HG03457 (cell line): ENCODE results near the gene TPT1.

ENCODE experiments used
- ATAC-seq: cut with Tn5 transposase; IDR thresholded peaks from one replicate; pipeline ENCODE4 v1.9.1; 2021; ENCODE audit warnings: moderate number of reproducible peaks; ENCODE audit not compliant: unreplicated experiment

The TPT1 gene

DNA sequence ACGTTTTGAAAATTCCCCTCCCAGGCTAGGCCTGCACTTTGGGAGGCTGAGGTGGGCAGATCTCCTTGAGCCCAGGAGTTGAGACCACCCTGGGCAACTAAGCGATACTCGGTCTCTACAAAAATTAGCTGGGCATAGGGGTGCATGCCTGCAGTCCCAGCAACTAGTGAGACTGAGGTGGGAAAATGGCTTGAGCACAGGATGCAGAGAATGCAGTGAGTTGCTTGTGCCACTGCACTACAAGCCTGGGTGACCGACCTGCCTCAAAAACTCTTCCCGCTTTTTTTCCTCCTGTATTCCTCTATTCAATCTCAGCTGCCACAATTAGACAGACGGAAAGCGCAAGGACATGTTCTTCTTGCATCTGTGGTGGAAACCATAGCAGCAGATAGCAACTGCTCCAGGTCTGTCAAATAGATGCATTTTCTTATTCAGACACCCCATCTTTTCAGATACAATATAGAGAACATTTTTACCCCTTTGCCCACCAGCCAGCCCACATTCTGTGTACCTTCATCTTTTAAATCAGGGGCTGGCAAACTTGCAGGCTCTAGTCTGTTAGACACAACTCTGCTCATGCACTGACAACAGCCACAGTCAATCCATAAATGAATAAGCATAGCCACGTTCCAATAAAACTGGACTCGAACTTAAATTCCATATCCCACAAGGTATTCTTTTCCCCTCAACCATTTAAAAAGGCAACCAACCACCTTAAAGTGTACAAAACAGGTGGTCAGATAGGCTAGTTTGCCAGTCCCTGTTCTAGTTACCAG, 4.8 kb downstream of the TPT1 start:
- no peak for ATAC-seq

DNA sequence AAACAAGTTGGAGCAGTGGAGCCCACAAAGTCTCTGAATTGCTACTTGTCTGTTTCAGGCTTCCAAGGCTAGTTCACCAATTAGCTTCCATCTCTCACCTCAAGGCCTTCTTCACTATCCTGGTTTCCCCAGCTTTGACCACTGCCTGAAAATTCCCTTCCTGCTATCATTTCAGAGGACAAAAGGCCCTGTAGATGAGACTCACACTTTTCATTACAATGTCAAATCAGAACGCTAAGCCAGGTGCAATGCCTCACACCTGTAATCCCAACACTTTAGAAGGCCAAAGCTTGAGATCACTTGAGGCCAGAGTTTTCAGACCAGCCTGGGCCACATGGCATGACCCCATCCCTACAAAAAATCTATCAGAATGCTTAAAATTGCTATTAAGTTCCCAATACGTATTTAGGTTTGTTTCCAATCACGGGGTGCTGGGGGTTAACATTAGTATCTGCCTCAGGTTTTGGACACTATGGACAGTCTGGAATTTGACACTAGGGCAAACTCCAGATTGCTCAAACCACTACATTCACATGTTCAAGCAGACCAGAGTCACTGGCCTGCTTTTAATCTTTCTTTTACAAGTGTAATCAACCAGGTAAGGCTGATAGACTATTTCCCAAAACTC, 5.5 kb downstream of the TPT1 start:
- no peak for ATAC-seq

DNA sequence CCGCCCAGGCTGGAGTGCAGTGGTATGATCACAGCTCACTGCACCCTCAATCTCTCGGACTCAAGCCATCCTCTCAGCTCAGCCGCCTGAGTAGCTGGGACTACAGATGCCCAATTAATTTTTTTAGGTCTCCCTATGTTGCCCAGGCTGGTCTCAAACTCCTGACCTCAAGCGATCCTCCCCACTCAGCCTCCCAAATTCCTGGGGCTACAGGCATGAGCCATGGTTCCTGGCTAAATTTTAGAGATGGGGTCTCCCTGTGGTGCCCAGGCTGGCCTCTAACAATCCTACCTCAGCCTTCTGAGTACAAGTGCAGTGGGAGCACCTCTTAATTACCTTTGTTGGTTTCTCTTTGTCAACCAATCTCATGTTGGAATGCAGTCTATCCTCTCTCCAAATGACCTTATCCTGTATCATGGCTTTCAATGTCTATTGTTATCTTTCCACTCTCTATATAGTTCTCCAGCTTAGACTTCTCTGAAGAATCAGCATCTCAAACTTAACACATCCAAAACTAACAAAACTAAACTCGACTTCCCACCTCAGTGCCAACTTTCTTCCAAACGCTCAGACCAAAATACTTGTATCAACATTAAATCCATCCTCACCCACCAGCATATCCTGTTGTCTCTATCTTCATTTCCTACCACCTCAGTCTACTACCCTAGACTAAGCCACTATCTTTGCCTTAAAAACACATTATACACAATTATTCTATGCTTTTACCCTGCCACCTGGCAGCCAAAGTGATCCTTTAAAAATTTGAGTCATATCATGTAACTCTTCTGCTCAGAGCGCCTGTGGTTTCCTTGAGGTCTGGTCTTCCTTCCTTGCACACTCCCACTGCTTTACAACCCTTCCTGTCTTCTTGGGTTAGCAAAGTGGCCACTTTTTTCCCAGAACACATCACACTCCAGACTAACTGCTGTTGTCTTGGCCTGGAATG, 6.7 kb downstream of the TPT1 start:
- no peak for ATAC-seq

DNA sequence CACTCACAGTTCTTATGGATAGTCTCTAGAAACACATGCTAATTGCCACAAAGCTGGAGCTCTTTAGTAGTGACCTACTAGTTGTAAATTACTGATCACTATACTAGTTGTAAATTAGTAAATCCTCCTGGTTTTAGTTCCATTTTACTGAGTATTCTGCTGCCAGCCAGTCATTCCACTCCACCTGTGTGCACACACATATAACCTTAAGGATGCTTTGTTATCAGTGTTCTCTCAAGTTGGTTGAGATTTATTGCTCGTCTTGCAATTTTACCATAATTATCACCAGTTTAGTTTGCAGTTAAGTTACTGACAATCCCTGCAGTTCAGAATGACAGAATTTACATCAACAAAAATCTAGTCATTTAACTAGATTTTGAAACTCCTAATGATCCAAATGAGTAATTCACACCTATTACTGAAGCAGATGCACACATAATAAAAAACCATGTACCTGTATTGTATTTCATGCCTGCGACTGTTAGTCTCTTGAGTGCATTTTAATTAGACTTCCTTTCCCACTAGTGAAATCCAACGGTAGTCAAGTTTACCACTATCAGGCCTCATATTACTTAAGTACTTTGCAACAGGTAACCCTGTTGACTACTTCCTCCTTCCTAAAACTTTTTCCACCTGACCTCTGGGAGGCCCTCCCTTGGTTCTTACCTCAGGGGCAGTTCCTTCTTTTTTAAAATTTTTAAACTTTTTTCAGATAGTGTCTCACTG, 7.6 kb downstream of the TPT1 start:
- no peak for ATAC-seq

DNA sequence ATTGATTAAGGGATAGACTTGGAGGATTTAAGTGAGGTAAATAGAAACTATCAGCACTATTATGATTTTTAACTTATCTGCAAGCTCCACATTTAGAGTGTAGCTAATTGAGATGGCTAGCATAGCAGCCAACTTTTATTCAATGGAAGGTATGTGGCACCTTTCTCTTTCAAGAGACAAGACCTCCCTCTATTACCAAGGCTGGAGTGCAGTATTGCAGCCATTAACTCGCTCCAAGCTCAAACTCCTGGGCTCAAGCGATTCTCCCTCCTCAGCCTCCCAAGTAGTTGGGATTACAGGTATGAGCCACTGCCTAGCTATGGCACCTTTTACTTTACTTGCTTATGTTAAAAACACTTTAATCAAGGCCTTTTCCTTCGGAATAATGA, 8.2 kb downstream of the TPT1 start:
- no peak for ATAC-seq

DNA sequence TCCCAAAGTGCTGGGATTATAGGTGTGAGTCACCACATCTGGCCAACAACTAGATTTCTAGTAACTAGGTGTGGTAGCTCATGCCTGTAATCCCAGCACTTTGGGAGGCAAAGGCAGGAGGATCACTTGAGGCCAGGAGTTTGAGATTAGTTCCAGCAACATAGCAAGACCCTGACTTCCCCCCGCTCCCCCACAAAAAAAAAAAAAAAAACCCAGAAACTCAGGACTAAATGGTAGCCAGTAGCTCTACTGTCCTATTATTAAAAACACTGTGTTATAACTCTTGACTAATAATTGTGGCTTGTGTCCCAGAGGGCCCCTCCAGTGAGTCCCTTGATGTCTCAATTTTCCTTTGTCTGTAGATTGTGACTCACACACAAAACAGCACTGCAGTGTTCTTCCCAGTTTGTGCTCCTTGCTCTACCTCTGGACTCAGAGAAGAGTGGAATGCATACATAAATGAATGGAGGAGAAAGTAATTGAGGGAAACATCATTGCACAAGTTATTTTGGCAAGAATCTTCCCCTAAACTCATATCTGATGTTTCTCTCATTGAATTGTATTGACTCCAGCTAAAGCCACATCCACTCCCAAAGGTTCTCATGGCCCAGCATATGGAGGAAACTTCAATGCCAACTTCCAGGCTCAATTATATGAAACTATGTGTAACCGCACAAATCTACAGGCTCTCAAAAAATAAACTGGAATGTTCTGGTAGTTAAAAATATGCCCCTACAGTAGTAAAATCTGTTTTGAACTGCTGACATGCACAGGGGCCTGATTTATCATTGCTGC, 8.8 kb downstream of the TPT1 start:
- ATAC-seq: no peak

DNA sequence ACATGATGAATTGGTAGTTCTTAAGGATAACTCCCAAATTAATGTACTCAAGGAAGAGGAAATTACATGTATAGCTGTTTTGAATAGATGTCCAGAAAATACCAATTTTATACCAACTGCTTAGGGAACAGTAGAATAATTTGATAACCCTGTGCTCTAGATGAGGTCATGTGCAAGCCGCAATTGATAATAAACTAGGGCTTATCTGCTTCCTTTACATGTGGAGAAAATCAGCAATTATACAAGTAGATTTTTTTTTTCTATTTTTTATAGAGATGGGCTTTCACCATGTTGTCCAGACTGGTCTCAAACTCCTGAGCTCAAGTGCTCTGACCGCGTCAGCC, 9.3 kb downstream of the TPT1 start:
- no peak for ATAC-seq

DNA sequence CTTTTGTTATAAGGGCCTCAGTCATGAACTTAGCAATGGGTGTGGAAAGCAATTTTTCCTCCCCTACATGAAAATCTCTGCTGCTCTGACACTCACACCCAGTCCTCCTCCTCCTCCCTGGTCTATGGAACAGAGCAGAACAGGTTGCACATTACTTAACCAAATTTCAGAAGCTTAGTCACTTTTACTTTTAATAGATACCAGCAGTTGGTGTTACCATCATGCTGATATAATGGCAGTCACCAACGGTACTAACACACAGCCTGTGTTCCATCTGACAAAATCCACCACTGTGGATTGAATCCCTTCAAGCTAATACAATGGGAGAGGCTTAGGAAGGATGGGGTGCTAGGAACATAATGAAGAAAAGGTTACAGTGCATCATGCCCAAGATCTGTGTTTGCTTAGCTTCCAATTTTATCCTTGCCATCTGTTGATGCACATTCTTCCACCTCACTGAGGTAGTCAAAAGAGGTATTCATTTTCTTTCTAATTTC, 9.8 kb downstream of the TPT1 start:
- no peak for ATAC-seq

DNA sequence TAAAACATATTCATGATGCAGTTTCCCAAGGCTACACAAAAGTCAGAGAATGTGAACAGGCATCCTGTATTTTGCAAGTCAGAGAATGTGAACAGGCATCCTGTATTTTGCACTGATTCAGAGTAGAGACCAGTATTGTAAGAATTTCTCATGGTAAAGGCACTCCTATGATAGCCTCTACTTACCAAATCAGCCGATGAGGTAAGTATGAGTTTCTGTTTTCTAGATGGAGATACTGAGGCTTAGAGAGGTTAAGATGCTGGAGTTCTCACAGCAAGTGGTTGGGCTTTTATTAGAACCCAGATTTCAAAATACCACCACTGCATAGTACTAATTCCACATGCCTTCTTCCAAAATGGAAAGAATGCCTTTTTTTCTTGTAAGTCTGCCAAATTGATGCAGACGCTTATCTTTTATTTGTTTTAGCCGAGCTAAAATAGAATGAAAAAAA, 12.3 kb downstream of the TPT1 start:
- ATAC-seq: no peak

DNA sequence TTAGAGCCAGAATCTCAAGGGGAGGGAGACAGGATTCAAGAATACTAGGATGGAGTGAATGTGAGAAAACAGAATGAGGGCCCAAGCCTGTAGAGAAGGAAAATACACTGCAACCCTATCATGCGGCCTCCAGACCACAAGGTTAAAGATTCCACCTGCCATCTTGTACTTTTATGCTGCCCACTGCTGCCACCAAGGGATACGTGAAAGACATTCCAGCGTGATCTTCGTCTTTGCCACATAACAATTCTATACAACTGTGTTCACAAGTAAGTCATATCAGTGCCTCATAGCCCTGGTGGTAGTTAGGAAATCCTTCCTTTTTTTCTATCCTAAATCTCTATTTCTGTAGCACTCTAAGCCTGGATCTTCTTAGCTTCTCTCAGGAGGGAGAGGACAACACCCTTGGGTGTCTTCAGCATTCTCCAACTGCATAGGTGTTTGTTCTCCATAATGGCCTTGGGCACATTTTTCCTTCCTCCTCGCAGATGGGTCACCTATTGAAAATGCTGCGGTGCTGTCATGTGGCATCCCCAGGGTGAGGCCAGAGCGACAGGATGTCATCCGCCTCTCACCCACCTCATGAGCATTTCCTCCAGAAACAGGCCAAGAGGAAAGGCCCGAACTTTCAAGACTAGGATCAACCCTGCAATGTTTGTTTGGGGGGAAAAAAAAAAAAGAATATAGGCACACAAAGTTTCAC, 13.6 kb downstream of the TPT1 start:
- no peak for ATAC-seq

DNA sequence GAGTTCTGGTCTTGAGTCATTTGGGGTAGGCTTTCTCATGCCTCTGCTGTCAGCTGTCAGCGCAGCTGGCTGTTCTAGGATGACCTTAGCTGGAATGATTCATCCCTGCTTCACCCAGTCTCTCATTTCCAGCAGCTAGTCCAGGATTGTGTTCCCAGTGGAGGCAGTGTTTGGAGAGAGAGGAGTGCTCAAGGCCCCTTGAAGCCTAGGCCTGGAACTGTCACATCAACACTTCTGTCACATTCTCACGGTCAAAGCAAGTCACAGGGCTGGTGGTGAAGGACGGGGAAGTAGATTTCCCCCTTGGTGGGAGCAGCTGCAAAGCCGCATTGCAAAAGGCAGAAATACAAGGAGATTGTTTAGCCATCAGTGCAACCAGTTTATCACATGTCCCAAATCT, 15.2 kb downstream of the TPT1 start:
- ATAC-seq: no peak

DNA sequence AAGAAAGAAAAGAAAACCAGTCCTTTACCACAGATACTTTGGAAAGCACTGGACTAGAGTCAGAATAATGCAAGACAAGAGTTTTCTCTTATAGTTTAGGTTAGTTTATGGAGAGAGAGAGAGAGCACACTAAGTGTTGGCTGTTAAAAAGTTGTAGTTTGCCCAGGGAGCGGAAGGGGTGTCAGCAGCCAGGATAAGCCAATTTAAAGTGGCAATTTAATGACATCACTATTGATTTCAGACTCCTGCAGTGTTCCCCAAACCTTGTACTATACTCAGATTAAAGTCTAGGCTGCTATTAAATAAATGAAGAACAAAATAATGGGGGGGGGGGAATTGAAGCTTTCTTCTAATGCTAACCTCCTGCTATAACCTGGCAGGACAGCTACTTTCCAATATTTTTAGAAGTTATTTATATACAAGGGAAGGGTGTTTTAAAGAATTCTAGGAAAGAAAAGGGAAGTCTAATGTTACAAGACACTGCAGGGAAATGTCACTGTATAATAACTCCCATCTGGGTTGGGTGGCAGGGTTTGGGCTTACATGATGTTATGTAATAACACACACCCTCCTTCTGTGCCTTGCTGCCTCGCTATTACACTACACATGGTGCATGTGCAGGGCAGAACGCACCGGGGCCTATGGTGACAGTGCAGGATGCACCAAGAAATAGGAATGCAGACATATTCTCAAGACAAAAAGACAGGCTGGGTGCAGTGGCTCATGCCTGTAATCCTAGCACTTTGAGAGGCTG, 19.9 kb downstream of the TPT1 start:
- ATAC-seq: no peak

DNA sequence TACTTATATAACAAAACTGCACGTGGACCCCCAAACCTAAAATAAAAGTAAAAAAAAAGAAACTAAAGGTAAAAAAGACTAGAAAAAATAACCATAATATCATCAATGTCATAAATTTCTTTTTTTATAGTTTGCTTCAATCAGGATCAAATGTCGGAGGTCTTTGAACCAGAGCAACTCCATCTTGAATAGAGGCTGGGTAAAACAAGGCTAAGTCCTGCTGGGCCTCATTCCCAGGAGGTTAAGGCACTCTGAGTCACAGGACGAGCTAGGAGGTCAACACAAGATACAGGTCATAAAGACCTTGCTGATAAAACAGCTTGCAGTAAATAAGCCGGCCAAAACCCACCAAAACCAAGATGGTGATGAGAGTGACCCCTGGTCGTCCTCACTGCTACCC, 24.0 kb downstream of the TPT1 start:
- ATAC-seq: no peak

DNA sequence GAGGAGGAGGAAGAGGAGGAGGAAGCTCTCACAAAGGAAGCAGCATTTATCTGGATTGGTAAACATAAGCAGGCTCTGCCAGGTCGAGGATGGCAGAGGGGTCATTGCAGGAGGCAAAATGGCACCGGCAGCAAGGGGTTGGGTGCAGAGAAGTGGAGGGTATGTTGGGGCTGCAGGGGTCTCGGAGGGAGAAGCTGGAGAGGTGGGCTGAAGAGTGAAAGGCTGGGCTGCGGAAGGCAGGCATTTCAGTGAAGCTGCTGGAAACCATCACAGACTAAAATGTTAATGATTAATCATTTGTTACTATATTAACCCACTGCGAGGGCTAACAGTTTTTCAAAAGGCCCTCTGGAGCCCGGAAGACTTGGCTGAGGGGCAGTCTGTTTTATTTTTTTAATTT, 24.6 kb downstream of the TPT1 start:
- no peak for ATAC-seq

DNA sequence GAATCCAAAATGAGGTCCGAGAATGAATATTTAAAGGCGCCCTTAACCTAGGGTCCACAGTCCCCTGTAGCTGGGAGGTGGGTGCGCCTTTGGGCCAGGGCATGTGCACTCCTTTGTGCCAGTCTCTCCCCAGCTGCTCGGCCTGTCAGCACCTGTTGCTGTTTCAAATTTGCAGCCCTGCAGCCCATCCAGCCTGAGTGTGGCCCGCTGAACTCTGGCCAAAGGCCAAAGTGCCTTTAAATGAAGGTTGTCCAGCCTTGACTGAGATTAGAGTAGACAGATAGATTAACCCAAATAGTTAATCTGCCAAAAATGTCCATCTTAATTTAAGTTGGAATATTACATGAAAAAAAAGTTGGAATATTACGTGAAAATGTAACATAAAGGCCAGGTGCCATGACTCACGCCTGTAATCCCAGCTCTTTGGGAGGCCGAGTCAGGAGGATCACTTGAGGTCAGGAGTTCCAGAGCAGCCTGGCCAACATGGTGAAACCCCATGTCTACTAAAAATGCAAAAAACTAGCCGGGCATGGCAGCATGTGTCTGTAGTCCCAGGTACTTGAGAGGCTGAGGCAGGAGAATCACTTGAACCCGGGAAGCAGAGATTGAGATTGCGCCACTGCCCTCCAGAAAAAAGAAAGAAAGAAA, 25.3 kb downstream of the TPT1 start:
- no peak for ATAC-seq

DNA sequence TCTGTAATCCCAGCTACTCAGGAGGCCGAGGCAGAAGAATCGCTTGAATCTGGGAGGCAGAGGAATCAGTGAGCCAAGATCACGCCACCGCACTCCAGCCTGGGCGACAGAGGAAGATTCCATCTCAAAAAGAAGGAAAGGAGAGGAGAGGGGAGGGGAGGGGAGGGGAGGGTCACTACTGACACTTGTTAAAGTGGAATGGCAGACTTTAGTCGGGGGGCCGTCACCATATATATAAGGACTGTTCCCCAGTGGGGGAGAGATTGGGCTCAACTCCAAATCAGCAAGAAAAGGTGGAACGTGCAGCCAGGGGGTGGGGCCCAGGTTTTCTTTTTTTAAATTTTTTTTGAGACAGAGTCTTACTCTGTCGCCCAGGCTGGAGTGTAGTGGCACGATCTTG, 26.2 kb downstream of the TPT1 start:
- ATAC-seq: no peak

DNA sequence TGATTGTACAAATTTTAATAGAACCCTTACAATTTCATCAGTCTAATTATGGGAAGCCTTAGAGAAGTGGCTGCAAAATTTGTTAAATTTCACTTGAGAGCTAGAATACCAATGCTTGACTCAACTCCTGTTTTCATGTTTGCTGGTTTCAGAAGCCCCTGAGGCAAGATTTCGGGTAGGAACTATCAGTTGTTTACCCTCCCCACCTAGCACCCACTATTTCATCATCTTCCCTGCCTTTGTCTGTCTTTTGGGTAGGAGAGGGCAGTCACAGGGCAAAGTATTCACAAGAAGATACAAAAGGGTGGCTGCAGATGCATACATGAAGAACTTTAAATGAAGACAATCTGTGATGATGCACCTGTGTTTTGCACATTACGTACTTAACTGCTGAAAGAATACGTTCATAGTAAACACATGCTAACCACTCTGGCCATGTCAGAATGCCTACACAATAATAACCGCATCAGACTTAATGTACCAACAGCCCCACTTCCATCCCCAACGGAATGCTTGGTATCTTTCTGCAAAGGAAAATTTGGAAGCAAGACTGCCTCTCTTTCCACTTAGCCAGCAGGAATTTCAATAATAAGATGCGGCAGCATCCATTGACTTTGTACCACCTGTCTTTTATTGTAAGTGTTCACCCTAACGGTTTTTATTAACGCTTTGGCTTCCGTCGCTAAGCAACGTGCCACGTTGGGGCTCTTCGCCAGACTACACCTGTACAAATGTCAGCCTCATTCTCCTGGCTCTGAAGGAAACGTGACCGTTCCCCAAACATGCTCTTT, 30.4 kb downstream of the TPT1 start:
- ATAC-seq: no peak

DNA sequence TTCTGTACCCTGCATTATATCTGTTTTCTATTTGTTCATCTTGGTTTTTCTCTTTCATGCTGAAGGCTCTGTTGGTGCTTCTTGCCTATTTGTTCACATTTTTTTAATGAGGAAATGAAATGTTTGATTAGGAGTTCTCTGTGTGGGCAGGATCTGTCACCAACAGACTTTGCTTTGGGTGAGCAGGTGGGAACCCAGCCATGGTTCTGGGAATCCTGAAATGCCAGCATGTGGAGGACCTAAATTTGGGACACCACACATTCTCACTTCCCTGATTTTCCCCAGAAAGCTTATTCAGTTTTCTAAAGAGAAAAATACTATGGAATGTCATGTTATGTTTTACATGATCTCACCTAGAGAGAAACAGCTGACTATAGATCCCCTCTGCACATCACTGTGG, 34.0 kb downstream of the TPT1 start:
- ATAC-seq: no peak
